GM19372 (cell line): ENCODE data around the gene OR2AG1.
A peak's percentile ranks its signal among the peaks of the same experiment; 100 is the strongest.

Experiments
- ATAC-seq: cut with Tn5 transposase; IDR thresholded peaks from one replicate; pipeline ENCODE4 v1.9.1; 2021; ENCODE audit warnings: mild to moderate bottlenecking, low read depth, moderate library complexity; ENCODE audit not compliant: unreplicated experiment

OR2AG1 gene

GRCh38 chr11:6782720-6783119, at the start of gene OR2AG1:
Gene OR2AG1 (plus strand): TSS chr11:6783020. CDS start chr11:6785038, 2,018 bp downstream.
- no peak for ATAC-seq

- ATAC-seq, result no peak
Observed at GRCh38 chr11:6733326-6734275, 49.2 kb upstream of the OR2AG1 start.

- no peak for ATAC-seq
Observed at GRCh38 chr11:6734616-6735015, 48.2 kb upstream of the OR2AG1 start.

- ATAC-seq, result no peak
Observed at GRCh38 chr11:6735306-6735705, 47.5 kb upstream of the OR2AG1 start.

GRCh38 chr11:6736495-6737121, 46.2 kb upstream of the OR2AG1 start:
- no peak for ATAC-seq

- ATAC-seq, result peak; percentile 85
Observed at GRCh38 chr11:6737872-6738466, 44.9 kb upstream of the OR2AG1 start.

GRCh38 chr11:6738590-6738989, 44.2 kb upstream of the OR2AG1 start:
- no peak for ATAC-seq

- ATAC-seq, result no peak
Observed at GRCh38 chr11:6742260-6742659, 40.6 kb upstream of the OR2AG1 start.

GRCh38 chr11:6745018-6745417, 37.8 kb upstream of the OR2AG1 start:
- no peak for ATAC-seq

GRCh38 chr11:6745465-6746015, 37.3 kb upstream of the OR2AG1 start:
- peak; percentile 55 for ATAC-seq

GRCh38 chr11:6746086-6746618, 36.7 kb upstream of the OR2AG1 start:
- ATAC-seq, result peak; percentile 74

- ATAC-seq, result no peak
Observed at GRCh38 chr11:6746626-6747025, 36.2 kb upstream of the OR2AG1 start.

- ATAC-seq, result no peak
Observed at GRCh38 chr11:6747097-6747668, 35.6 kb upstream of the OR2AG1 start.

- ATAC-seq, result no peak
Observed at GRCh38 chr11:6755303-6755952, 27.4 kb upstream of the OR2AG1 start.

GRCh38 chr11:6755953-6756347, 26.9 kb upstream of the OR2AG1 start:
- no peak for ATAC-seq

- ATAC-seq, result peak; percentile 86
Observed at GRCh38 chr11:6757373-6757967, 25.4 kb upstream of the OR2AG1 start.

- ATAC-seq, result peak; percentile 62
Observed at GRCh38 chr11:6771926-6772893, 10.6 kb upstream of the OR2AG1 start, which contains the start of gene OR2AG2. Gene OR2AG2 (minus strand): TSS chr11:6771976. CDS start chr11:6768957, 3,019 bp downstream.

GRCh38 chr11:6778518-6778917, 4.3 kb upstream of the OR2AG1 start:
- ATAC-seq, result no peak
